GM23338 (cell line): ENCODE data around the gene SEPHS1.
"Not testable (repeated sequence)": the region's sequence is repeated elsewhere in the genome, so short reads cannot be mapped to it uniquely, and the experiment has no call there.

Experiments
- CREB1 ChIP-seq: fragments of 250-450 bp; sonication (Bioruptor Pico); IDR thresholded peaks from 2 replicates; pipeline ENCODE4 v1.5.0; 2020; ENCODE audit warnings: low read depth, mild to moderate bottlenecking, moderate library complexity
- CTCF ChIP-seq, 2 experiments: fragments of 200-600 bp in 1 of 2; sonication (generic) in 1 of 2; conservative IDR thresholded peaks; 2 replicates each; pipeline versions ENCODE4 v1.5.1 to v1.6.1; 2016 to 2017; ENCODE audit warnings: antibody characterized with exemption in 2 of 2, low read depth in 2 of 2, mild to moderate bottlenecking in 2 of 2, moderate library complexity in 1 of 2
- EZH2 ChIP-seq: fragments of 200-600 bp; sonication (generic); IDR thresholded peaks from one replicate; pipeline ENCODE4 v1.8.0; 2017; ENCODE audit warnings: antibody characterized with exemption, mild to moderate bottlenecking, low read depth; ENCODE audit not compliant: unreplicated experiment
- EZH2phosphoT487 ChIP-seq: fragments of 200-600 bp; sonication (generic); IDR thresholded peaks from one replicate; pipeline ENCODE4 v1.8.1; 2018; ENCODE audit warnings: antibody characterized with exemption; ENCODE audit not compliant: unreplicated experiment
- NANOG ChIP-seq: IDR thresholded peaks from 2 replicates; pipeline ENCODE4 v1.6.1; 2016; ENCODE audit warnings: antibody characterized with exemption, borderline replicate concordance
- POLR2AphosphoS5 ChIP-seq: IDR thresholded peaks from 2 replicates; pipeline ENCODE4 v1.6.1; 2016; ENCODE audit warnings: antibody characterized with exemption, low read depth
- STAT1 ChIP-seq: IDR thresholded peaks from one replicate; pipeline ENCODE4 v1.6.1; 2016; ENCODE audit warnings: antibody characterized with exemption; ENCODE audit not compliant: unreplicated experiment
- ZNF114 ChIP-seq: fragments of 250-450 bp; sonication (Bioruptor Pico); IDR thresholded peaks from 2 replicates; pipeline ENCODE4 v1.5.0; 2020; ENCODE audit warnings: mild to moderate bottlenecking, moderate library complexity
- TF ChIP-seq, protein P1 (sequence below): IDR thresholded peaks from one replicate; pipeline ENCODE4 v1.6.1; 2018; ENCODE audit warnings: antibody characterized with exemption; ENCODE audit not compliant: unreplicated experiment

GRCh38 chr10:13282348-13282747 lies 65.7 kb downstream of the SEPHS1 start:
- TF ChIP-seq EZH2phosphoT487; EZH2; CTCF (conservative IDR thresholded peaks at IDR 0.05; ENCODE audit: low read depth in 2 of 2); CREB1 (CRISPR knock-in tag); NANOG; POLR2AphosphoS5; ZNF114; STAT1: not testable (repeated sequence)
- TF ChIP-seq, protein P1, sequence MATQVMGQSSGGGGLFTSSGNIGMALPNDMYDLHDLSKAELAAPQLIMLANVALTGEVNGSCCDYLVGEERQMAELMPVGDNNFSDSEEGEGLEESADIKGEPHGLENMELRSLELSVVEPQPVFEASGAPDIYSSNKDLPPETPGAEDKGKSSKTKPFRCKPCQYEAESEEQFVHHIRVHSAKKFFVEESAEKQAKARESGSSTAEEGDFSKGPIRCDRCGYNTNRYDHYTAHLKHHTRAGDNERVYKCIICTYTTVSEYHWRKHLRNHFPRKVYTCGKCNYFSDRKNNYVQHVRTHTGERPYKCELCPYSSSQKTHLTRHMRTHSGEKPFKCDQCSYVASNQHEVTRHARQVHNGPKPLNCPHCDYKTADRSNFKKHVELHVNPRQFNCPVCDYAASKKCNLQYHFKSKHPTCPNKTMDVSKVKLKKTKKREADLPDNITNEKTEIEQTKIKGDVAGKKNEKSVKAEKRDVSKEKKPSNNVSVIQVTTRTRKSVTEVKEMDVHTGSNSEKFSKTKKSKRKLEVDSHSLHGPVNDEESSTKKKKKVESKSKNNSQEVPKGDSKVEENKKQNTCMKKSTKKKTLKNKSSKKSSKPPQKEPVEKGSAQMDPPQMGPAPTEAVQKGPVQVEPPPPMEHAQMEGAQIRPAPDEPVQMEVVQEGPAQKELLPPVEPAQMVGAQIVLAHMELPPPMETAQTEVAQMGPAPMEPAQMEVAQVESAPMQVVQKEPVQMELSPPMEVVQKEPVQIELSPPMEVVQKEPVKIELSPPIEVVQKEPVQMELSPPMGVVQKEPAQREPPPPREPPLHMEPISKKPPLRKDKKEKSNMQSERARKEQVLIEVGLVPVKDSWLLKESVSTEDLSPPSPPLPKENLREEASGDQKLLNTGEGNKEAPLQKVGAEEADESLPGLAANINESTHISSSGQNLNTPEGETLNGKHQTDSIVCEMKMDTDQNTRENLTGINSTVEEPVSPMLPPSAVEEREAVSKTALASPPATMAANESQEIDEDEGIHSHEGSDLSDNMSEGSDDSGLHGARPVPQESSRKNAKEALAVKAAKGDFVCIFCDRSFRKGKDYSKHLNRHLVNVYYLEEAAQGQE, result not testable (repeated sequence)
